Muscle layer of colon (tissue), 2 donors: ENCODE data around the gene SOBP.
A peak's percentile ranks its signal among the peaks of the same experiment; 100 is the strongest.
"Not testable (repeated sequence)": the region's sequence is repeated elsewhere in the genome, so short reads cannot be mapped to it uniquely, and the experiment has no call there.

Experiments
- H3K27ac ChIP-seq: one replicate; pipeline ENCODE4 v1.7.0; 2013; ENCODE audit warnings: low read depth, mild to moderate bottlenecking, low read length, moderate library complexity
- H3K27me3 ChIP-seq, 2 donors: one replicate each; pipeline ENCODE4 v1.7.0; 2013; ENCODE audit warnings: low read length in 2 of 2, mild to moderate bottlenecking in 2 of 2; ENCODE audit not compliant: insufficient read depth in 2 of 2, control insufficient read depth in 1 of 2
- H3K36me3 ChIP-seq: one replicate; pipeline ENCODE4 v1.7.0; 2013; ENCODE audit warnings: mild to moderate bottlenecking, low read length; ENCODE audit not compliant: insufficient read depth
- H3K4me1 ChIP-seq: one replicate; pipeline ENCODE4 v1.7.0; 2013; ENCODE audit warnings: mild to moderate bottlenecking, low read length; ENCODE audit not compliant: insufficient read depth
- H3K4me3 ChIP-seq, 2 donors: one replicate each; pipeline ENCODE4 v1.7.0; 2013; ENCODE audit warnings: low read length in 2 of 2, low read depth in 1 of 2, mild to moderate bottlenecking in 1 of 2, moderate library complexity in 1 of 2
- H3K9ac ChIP-seq: one replicate; pipeline ENCODE4 v1.7.0; 2013; ENCODE audit warnings: low read length
- H3K9me3 ChIP-seq: one replicate; pipeline ENCODE4 v1.7.0; 2013; ENCODE audit warnings: mild to moderate bottlenecking, low read length
- donor health status: abdominal sarcoma.
- donor health status: Adenocarcinoma of cecum.

SOBP gene

GRCh38 chr6:107459283-107460082, 30.4 kb upstream of the SOBP start, which contains the start of gene PDSS2:
Gene PDSS2 (minus strand): TSS chr6:107459564. CDS start chr6:107459285, 279 bp downstream.
- peaks cover 4% of the 10 kb centered on the region for H3K4me1 ChIP-seq
- H3K9ac ChIP-seq, result peak within 1 kb of the TSS; percentile 87
- H3K9me3 ChIP-seq, result no peaks in the 10 kb centered on the region
- no peaks in the 10 kb centered on the region for H3K27me3 ChIP-seq
- peak within 1 kb of the TSS; percentile 90 to 98 for H3K4me3 ChIP-seq
- peak within 1 kb of the TSS; percentile 88 for H3K27ac ChIP-seq
- H3K36me3 ChIP-seq, result no peaks in the 10 kb centered on the region

GRCh38 chr6:107460083-107460631, 29.8 kb upstream of the SOBP start:
- Histone ChIP-seq H3K9me3 (no peaks in the 10 kb centered on the region), H3K27ac (peak overlapping the region; percentile 88), H3K36me3 (no peaks in the 10 kb centered on the region), H3K9ac (peak overlapping the region; percentile 87), H3K27me3 (no peaks in the 10 kb centered on the region), H3K4me1 (peaks cover 4% of the 10 kb centered on the region), H3K4me3 (peak overlapping the region; percentile 90 to 98)

- Histone ChIP-seq H3K9ac (no peak overlapping the region), H3K9me3 (no peaks in the 10 kb centered on the region), H3K27ac (no peak overlapping the region), H3K27me3 (no peaks in the 10 kb centered on the region), H3K4me1 (no peaks in the 10 kb centered on the region), H3K36me3 (no peaks in the 10 kb centered on the region), H3K4me3 (no peak overlapping the region)
Observed at GRCh38 chr6:107466062-107466461, 23.9 kb upstream of the SOBP start.

GRCh38 chr6:107470364-107470763, 19.6 kb upstream of the SOBP start:
- no peaks in the 10 kb centered on the region for H3K36me3 ChIP-seq
- H3K4me1 ChIP-seq, result no peaks in the 10 kb centered on the region
- no peaks in the 10 kb centered on the region for H3K9me3 ChIP-seq
- no peaks in the 10 kb centered on the region for H3K27me3 ChIP-seq
- no peak overlapping the region for H3K4me3 ChIP-seq
- no peak overlapping the region for H3K27ac ChIP-seq
- no peak overlapping the region for H3K9ac ChIP-seq

GRCh38 chr6:107473660-107474059, 16.3 kb upstream of the SOBP start:
- Histone ChIP-seq H3K9me3 (no peaks in the 10 kb centered on the region), H3K27ac (no peak overlapping the region), H3K4me1 (no peaks in the 10 kb centered on the region), H3K27me3 (no peaks in the 10 kb centered on the region), H3K36me3 (no peaks in the 10 kb centered on the region), H3K9ac (no peak overlapping the region), H3K4me3 (no peak overlapping the region)

GRCh38 chr6:107475360-107475759, 14.6 kb upstream of the SOBP start:
- not testable (repeated sequence) for H3K4me1 ChIP-seq, H3K9me3 ChIP-seq, H3K4me3 ChIP-seq, H3K9ac ChIP-seq, H3K27me3 ChIP-seq, H3K27ac ChIP-seq, H3K36me3 ChIP-seq

- not testable (repeated sequence) for H3K9me3 ChIP-seq, H3K9ac ChIP-seq, H3K27me3 ChIP-seq, H3K27ac ChIP-seq, H3K4me1 ChIP-seq, H3K4me3 ChIP-seq, H3K36me3 ChIP-seq
Observed at GRCh38 chr6:107475826-107476225, 14.1 kb upstream of the SOBP start.

GRCh38 chr6:107479089-107479690, 10.7 kb upstream of the SOBP start:
- Histone ChIP-seq H3K27me3 (no peaks in the 10 kb centered on the region), H3K36me3 (no peaks in the 10 kb centered on the region), H3K4me3 (no peak overlapping the region), H3K9ac (no peak overlapping the region), H3K9me3 (no peaks in the 10 kb centered on the region), H3K4me1 (no peaks in the 10 kb centered on the region), H3K27ac (no peak overlapping the region)

- Histone ChIP-seq H3K27me3 (no peaks in the 10 kb centered on the region), H3K27ac (no peak overlapping the region)
Observed at GRCh38 chr6:107485157-107485556, 4.8 kb upstream of the SOBP start.

GRCh38 chr6:107488174-107488874, 1.6 kb upstream of the SOBP start:
- Histone ChIP-seq H3K9ac (peak overlapping the region; percentile 9), H3K9me3 (no peaks in the 10 kb centered on the region), H3K27ac (peak overlapping the region; percentile 78), H3K36me3 (no peaks in the 10 kb centered on the region), H3K4me3 (peak overlapping the region; percentile 68), H3K4me1 (peaks cover 13% of the 10 kb centered on the region), H3K27me3 (peaks cover 0 to 5% of the 10 kb centered on the region in 2 donors)

More at GRCh38 chr6:107485157-107485556, 4.8 kb upstream of the SOBP start:
- H3K9me3 ChIP-seq, result no peaks in the 10 kb centered on the region
- no peak overlapping the region for H3K9ac ChIP-seq
- H3K4me1 ChIP-seq, result no peaks in the 10 kb centered on the region
- no peaks in the 10 kb centered on the region for H3K36me3 ChIP-seq
- H3K4me3 ChIP-seq, result no peak overlapping the region

GRCh38 chr6:107488875-107489635, 862 bp upstream of the SOBP start:
- H3K27ac ChIP-seq, result peak overlapping the region; percentile 78
- peaks cover 0 to 5% of the 10 kb centered on the region in 2 donors for H3K27me3 ChIP-seq
- H3K36me3 ChIP-seq, result no peaks in the 10 kb centered on the region
- H3K4me1 ChIP-seq, result peaks cover 18% of the 10 kb centered on the region
- H3K9ac ChIP-seq, result peak overlapping the region; percentile 9
- no peaks in the 10 kb centered on the region for H3K9me3 ChIP-seq
- peak overlapping the region; percentile 68 for H3K4me3 ChIP-seq
